ENCODE results near the gene IGF2BP2. TPM values are rescaled to one million over a fixed set of nuclear protein-coding genes. Genes with fewer than 3 reads are reported as not detected.

Gene IGF2BP2
- total and polyA plus RNA-seq, 9 of the 15 experiments (the other 6 are each of a cell fraction or from before 2014, with no cell fraction given): 3.2 to 59.6 (median 30.5) TPM

DNA sequence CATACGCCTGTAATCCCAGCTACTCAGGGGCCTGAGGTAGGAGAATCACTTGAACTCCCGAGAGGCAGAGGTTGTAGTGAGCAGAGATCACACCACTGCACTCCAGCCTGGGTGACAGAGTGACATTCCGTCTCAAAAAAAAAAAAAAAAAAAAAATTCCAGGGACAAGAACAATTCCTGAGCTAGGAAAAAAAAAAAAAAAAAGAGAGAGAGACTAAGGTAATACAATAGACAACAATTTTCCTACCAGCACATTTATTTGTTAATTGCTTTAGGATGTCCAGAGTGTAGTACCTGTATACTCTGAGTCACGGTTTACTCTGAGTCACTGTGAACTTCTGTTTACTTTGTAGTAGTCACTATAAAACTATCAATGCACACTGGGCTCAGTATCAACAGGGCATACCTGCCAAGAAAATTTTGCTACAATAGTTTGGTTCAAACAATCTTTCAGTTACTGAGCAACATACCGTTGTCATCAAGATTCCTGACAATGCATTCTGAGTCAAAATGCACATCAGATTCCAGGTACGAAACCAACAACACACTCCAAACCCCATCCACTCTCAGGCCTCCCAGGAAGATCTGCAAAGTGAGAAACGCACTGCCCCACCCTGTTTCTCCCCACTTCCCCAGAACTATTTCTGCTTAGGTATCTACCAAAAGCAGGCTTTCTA, 28.3 kb downstream of the IGF2BP2 start (continued):
- TF ChIP-seq, protein P1, sequence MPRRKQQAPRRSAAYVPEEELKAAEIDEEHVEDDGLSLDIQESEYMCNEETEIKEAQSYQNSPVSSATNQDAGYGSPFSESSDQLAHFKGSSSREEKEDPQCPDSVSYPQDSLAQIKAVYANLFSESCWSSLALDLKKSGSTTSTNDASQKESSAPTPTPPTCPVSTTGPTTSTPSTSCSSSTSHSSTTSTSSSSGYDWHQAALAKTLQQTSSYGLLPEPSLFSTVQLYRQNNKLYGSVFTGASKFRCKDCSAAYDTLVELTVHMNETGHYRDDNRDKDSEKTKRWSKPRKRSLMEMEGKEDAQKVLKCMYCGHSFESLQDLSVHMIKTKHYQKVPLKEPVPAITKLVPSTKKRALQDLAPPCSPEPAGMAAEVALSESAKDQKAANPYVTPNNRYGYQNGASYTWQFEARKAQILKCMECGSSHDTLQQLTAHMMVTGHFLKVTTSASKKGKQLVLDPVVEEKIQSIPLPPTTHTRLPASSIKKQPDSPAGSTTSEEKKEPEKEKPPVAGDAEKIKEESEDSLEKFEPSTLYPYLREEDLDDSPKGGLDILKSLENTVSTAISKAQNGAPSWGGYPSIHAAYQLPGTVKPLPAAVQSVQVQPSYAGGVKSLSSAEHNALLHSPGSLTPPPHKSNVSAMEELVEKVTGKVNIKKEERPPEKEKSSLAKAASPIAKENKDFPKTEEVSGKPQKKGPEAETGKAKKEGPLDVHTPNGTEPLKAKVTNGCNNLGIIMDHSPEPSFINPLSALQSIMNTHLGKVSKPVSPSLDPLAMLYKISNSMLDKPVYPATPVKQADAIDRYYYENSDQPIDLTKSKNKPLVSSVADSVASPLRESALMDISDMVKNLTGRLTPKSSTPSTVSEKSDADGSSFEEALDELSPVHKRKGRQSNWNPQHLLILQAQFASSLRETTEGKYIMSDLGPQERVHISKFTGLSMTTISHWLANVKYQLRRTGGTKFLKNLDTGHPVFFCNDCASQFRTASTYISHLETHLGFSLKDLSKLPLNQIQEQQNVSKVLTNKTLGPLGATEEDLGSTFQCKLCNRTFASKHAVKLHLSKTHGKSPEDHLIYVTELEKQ (CRISPR knock-in tag; IDR thresholded peaks at IDR 0.05): no peak
- TF ChIP-seq XRCC5 (IDR thresholded peaks at IDR 0.05; ENCODE audit: low read depth, low read length): no peak
- no peak for TF ChIP-seq RAD21 (CRISPR knock-in tag; conservative IDR thresholded peaks at IDR 0.05 in 1 of 2, IDR thresholded peaks at IDR 0.05 in 1 of 2)
- no peak for TF ChIP-seq RBM17 (IDR thresholded peaks at IDR 0.05; ENCODE audit: borderline replicate concordance, low read depth, low read length)
- no peak for TF ChIP-seq EP400 (IDR thresholded peaks at IDR 0.05)
- TF ChIP-seq, protein P2, sequence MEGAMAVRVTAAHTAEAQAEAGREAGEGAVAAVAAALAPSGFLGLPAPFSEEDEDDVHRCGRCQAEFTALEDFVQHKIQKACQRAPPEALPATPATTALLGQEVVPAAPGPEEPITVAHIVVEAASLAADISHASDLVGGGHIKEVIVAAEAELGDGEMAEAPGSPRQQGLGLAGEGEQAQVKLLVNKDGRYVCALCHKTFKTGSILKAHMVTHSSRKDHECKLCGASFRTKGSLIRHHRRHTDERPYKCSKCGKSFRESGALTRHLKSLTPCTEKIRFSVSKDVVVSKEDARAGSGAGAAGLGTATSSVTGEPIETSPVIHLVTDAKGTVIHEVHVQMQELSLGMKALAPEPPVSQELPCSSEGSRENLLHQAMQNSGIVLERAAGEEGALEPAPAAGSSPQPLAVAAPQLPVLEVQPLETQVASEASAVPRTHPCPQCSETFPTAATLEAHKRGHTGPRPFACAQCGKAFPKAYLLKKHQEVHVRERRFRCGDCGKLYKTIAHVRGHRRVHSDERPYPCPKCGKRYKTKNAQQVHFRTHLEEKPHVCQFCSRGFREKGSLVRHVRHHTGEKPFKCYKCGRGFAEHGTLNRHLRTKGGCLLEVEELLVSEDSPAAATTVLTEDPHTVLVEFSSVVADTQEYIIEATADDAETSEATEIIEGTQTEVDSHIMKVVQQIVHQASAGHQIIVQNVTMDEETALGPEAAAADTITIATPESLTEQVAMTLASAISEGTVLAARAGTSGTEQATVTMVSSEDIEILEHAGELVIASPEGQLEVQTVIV (CRISPR knock-in tag; IDR thresholded peaks at IDR 0.05; ENCODE audit: borderline replicate concordance): no peak
- TF ChIP-seq SREBF1 (IDR thresholded peaks at IDR 0.05; ENCODE audit: borderline replicate concordance, low read depth, low read length): no peak
- TF ChIP-seq MXI1 (IDR thresholded peaks at IDR 0.05; ENCODE audit: low read depth, low read length): no peak
- TF ChIP-seq RFX1 (IDR thresholded peaks at IDR 0.05): no peak
- TF ChIP-seq ELF1 (tag; IDR thresholded peaks at IDR 0.05): no peak
- TF ChIP-seq MTA2 (IDR thresholded peaks at IDR 0.05; ENCODE audit: low read depth): no peak
- TF ChIP-seq NONO (IDR thresholded peaks at IDR 0.05; ENCODE audit: low read depth in 2 of 2, low read length in 1 of 2): no peak
- TF ChIP-seq SNRNP70 (optimal IDR thresholded peaks at IDR 0.05; ENCODE audit: low read depth, low read length): no peak
- TF ChIP-seq EP300 (IDR thresholded peaks at IDR 0.05; ENCODE audit: low read length): no peak
- TF ChIP-seq SMARCA4 (IDR thresholded peaks at IDR 0.05): peak; percentile 85
- no peak for TF ChIP-seq ARHGAP35 (IDR thresholded peaks at IDR 0.05; ENCODE audit: partially characterized antibody)
- no peak for TF ChIP-seq GATAD2A (IDR thresholded peaks at IDR 0.05)
- TF ChIP-seq FOSL1 (tag; conservative IDR thresholded peaks at IDR 0.05): peak; percentile 90
- no peak for TF ChIP-seq MAFK (IDR thresholded peaks at IDR 0.05; ENCODE audit: low read length)
- peak; percentile 37 to 62; a peak in 2 of 4 replicates for TF ChIP-seq FOXK2 (conservative IDR thresholded peaks at IDR 0.05 in 1 of 2, IDR thresholded peaks at IDR 0.05 in 1 of 2; ENCODE audit: low read depth in 2 of 2)
- TF ChIP-seq KDM4B (IDR thresholded peaks at IDR 0.05; ENCODE audit: borderline replicate concordance in 2 of 2, low read depth in 1 of 2): no peak
- TF ChIP-seq ZNF316 (IDR thresholded peaks at IDR 0.05): no peak; the same call in 1 of the 2 replicates
- no peak for TF ChIP-seq HNRNPL (IDR thresholded peaks at IDR 0.05; ENCODE audit: low read depth, low read length)
- no peak for TF ChIP-seq ZNF778 (CRISPR knock-in tag; IDR thresholded peaks at IDR 0.05)
- no peak for TF ChIP-seq HDAC2 (IDR thresholded peaks at IDR 0.05)
- TF ChIP-seq ESRRA (IDR thresholded peaks at IDR 0.05; ENCODE audit: borderline replicate concordance, low read depth): no peak
